HFFc6 (cell line): ENCODE measurements around the gene DOCK2. TPM values are rescaled to one million over a fixed set of nuclear protein-coding genes. Genes with fewer than 3 reads are reported as not detected.

Experiments used
- DNase-seq: peaks from one replicate; pipeline ENCODE4 v3.0.0-alpha.2; 2018
- H3K27ac Mint-ChIP-seq: 2 replicates; pipeline ENCODE4 v1.8.0; 2020; ENCODE audit warnings: mild to moderate bottlenecking, mixed read lengths
- H3K27me3 Mint-ChIP-seq: 2 replicates; pipeline ENCODE4 v1.8.0; 2021; ENCODE audit warnings: mild to moderate bottlenecking, moderate library complexity, mixed read lengths; ENCODE audit not compliant: insufficient read depth
- H3K36me3 Mint-ChIP-seq: 2 replicates; pipeline ENCODE4 v1.8.0; 2021; ENCODE audit warnings: low read depth, mixed read lengths
- H3K4me1 Mint-ChIP-seq: 2 replicates; pipeline ENCODE4 v1.8.0; 2020; ENCODE audit warnings: low read depth, mixed read lengths
- H3K4me3 Mint-ChIP-seq: 2 replicates; pipeline ENCODE4 v1.8.0; 2020; ENCODE audit warnings: mild to moderate bottlenecking, moderate library complexity, mixed read lengths
- H3K9me3 Mint-ChIP-seq: 2 replicates; pipeline ENCODE4 v1.8.0; 2020; ENCODE audit warnings: mild to moderate bottlenecking, mixed read lengths
- CTCF ChIP-seq: fragments of 200-600 bp; sonication (generic); IDR thresholded peaks from 2 replicates; pipeline ENCODE4 v1.5.0; 2021; ENCODE audit warnings: antibody characterized with exemption, mild to moderate bottlenecking
- total RNA-seq, 6 experiments: library from RNA; stranded (reverse); fragmentation: NEBNext Ultra II Directional; extraction: Animal tissue kit (Norgen Biotek cat#: 25700); gene quantifications; 2 replicates in 1 of 6; 3 replicates in 5 of 6; pipeline ENCODE4 v1.2.3, GENCODE V29; 2021

The DOCK2 gene
- total RNA-seq, 6 experiments from 2014 or later = 1.4 to 6.5 (median 3.0) TPM

DNA sequence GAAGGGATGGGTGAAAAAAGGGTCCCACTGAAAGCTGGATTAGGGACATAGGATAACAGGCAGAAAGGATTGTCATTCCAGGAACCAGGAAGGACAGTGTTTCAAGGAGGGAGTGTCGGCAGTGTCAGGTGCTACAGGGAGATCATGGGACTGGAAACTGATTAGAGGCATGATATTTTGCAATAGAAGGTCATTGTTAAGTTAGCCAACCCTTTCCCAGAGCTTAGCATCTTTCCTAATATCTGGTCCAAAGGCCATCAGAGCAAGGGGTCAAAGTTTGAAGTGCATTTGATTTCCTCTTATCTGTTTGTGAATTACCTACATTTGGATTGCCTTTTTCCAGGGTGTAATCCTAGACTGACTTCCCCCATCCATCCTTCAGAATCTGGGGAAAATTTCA, 91.3 kb downstream of the DOCK2 start:
- peaks cover 14% of the 10 kb centered on the region; the same call in 1 of the 2 replicates for H3K4me1 Mint-ChIP-seq
- no peaks in the 10 kb centered on the region for H3K36me3 Mint-ChIP-seq
- H3K27me3 Mint-ChIP-seq = no peaks in the 10 kb centered on the region
- TF ChIP-seq CTCF = no peak
- H3K27ac Mint-ChIP-seq = no peak overlapping the region
- no peaks in the 10 kb centered on the region for H3K9me3 Mint-ChIP-seq
- no peak for DNase-seq
- no peak overlapping the region for H3K4me3 Mint-ChIP-seq

DNA sequence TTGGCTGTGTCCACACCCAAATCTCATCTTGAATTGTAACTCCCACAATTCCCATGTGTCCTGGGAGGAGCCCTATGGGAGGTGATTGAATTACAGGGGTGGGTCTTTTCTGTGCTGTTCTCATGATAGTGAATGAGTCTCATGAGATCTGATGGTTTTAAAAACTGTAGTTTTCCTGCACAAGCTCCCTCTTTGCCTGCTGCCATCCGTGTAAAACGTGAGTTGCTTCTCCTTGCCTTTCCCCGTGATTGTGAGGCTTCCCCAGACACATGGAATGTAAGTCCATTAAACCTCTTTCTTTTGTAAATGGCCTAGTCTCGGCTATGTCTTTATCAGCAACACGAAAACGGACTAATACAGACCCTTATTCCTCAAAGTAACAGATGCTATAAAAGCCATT, 94.1 kb downstream of the DOCK2 start:
- H3K4me1 Mint-ChIP-seq = peaks cover 13% of the 10 kb centered on the region
- no peaks in the 10 kb centered on the region for H3K36me3 Mint-ChIP-seq
- H3K27me3 Mint-ChIP-seq = no peaks in the 10 kb centered on the region; the same call in 1 of the 2 replicates
- H3K4me3 Mint-ChIP-seq = no peak overlapping the region
- H3K27ac Mint-ChIP-seq = no peak overlapping the region
- DNase-seq = no peak
- no peak for TF ChIP-seq CTCF
- H3K9me3 Mint-ChIP-seq = no peaks in the 10 kb centered on the region

DNA sequence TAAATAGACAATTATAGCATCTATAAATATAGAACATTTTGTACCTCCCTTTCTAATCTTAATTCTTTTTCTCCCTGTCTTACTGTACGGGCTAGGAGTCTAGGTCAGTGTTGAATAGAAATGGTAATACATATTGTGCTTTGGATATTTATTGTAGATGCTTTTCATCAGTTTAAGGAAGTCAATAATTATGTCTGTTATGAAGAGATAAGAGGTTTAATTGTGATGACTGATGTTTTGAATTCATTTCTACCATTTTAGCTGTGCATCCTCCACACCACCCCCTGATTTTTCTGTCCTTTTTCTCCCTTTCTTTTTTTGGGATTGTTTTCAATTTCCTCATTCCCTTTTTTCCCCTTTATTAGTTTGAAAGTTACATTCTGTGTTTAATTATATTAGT, 95.8 kb downstream of the DOCK2 start:
- Mint-ChIP-seq H3K27me3 (no peaks in the 10 kb centered on the region; the same call in 1 of the 2 replicates), H3K4me3 (no peak overlapping the region), H3K27ac (no peak overlapping the region), H3K36me3 (no peaks in the 10 kb centered on the region), H3K9me3 (no peaks in the 10 kb centered on the region), H3K4me1 (peaks cover 13% of the 10 kb centered on the region)
- no peak for TF ChIP-seq CTCF
- DNase-seq = no peak

GRCh38 chr5:169735913-169736312, 98.8 kb downstream of the DOCK2 start:
- Mint-ChIP-seq H3K27me3 (no peaks in the 10 kb centered on the region; the same call in none of the 2 replicates), H3K36me3 (no peaks in the 10 kb centered on the region), H3K27ac (no peak overlapping the region), H3K4me3 (no peak overlapping the region), H3K9me3 (no peaks in the 10 kb centered on the region), H3K4me1 (peaks cover 13% of the 10 kb centered on the region)
- DNase-seq = no peak
- TF ChIP-seq CTCF = no peak

DNA sequence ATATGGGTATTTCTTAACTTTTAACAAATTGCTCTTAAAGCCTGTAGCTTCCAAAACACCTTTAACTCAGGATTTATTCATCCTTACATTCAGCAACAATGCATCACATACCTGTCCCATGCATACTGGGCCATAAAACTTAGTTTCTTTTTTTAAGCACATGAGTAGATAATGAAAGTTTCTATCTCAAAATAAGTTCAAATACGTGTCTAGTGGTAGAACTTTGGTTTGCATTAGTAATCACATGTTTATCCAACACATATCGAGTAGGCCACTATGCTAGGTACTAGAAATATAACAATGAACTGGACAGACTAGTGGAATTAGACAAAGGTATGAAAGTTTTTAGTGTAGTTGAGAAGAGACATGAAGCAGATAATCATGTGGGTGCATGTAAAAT, 99.6 kb downstream of the DOCK2 start:
- no peak for TF ChIP-seq CTCF
- no peak for DNase-seq
- Mint-ChIP-seq H3K36me3 (no peaks in the 10 kb centered on the region), H3K9me3 (no peaks in the 10 kb centered on the region), H3K27me3 (no peaks in the 10 kb centered on the region; the same call in none of the 2 replicates), H3K4me3 (no peak overlapping the region), H3K4me1 (peaks cover 13% of the 10 kb centered on the region), H3K27ac (no peak overlapping the region)

DNA sequence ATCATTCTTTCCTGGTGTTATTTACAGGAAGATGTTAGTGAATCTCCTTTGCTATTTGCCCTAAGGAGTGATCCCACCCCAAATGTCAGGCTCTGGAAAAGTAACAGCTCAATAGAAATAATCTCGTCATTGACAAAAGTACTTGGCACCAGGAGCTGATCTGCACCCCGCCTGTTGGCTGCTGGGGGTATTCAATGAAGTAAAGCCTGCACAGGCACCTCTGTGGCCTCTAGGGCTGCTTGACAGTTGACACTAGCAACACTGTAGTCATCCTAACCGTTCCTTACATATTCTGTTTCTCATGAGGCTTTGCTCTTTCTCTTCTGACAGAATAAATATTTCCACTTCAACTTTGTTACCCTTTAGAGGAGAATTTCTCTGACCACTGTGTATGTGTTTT, 103.4 kb downstream of the DOCK2 start:
- no peak overlapping the region for H3K4me3 Mint-ChIP-seq
- H3K27ac Mint-ChIP-seq = no peak overlapping the region

More for the DNA sequence above, 103.4 kb downstream of the DOCK2 start:
- no peak for DNase-seq
- no peak for TF ChIP-seq CTCF
- Mint-ChIP-seq H3K4me1 (peaks cover 40% of the 10 kb centered on the region), H3K27me3 (no peaks in the 10 kb centered on the region; the same call in none of the 2 replicates), H3K9me3 (no peaks in the 10 kb centered on the region), H3K36me3 (no peaks in the 10 kb centered on the region)
